Fibroblast of skin of abdomen (primary cell): ENCODE results near the gene SCMH1.
A peak's percentile ranks its signal among the peaks of the same experiment; 100 is the strongest.
"Not testable (repeated sequence)": the region's sequence is repeated elsewhere in the genome, so short reads cannot be mapped to it uniquely, and the experiment has no call there.

ENCODE experiments used
- DNase-seq: peaks from one replicate; pipeline ENCODE4 v3.0.0-alpha.2; 2013

Gene SCMH1

GRCh38 chr1:41207053-41207452 is 35.1 kb downstream of the SCMH1 start:
- not testable (repeated sequence) for DNase-seq

- no peak for DNase-seq
These were observed 41.4 kb downstream of the SCMH1 start for GRCh38 chr1:41200728-41201127.

- no peak for DNase-seq
These were observed 42.7 kb downstream of the SCMH1 start for GRCh38 chr1:41199375-41199774.

- peak; percentile 26 for DNase-seq
These were observed 49.5 kb downstream of the SCMH1 start for GRCh38 chr1:41192456-41193178.

GRCh38 chr1:41184446-41184845 is 57.7 kb downstream of the SCMH1 start:
- DNase-seq = no peak

GRCh38 chr1:41178230-41178629 is 63.9 kb downstream of the SCMH1 start:
- not testable (repeated sequence) for DNase-seq

- DNase-seq = peak; percentile 28
These were observed 66.6 kb downstream of the SCMH1 start for GRCh38 chr1:41175546-41175945.

GRCh38 chr1:41174170-41174569 is 67.9 kb downstream of the SCMH1 start:
- DNase-seq = no peak

- no peak for DNase-seq
These were observed 68.5 kb downstream of the SCMH1 start for GRCh38 chr1:41173651-41174050.

GRCh38 chr1:41171266-41171874 is 70.7 kb downstream of the SCMH1 start:
- no peak for DNase-seq

- DNase-seq = no peak
These were observed 72.3 kb downstream of the SCMH1 start for GRCh38 chr1:41169799-41170180.

GRCh38 chr1:41169066-41169798 is 72.9 kb downstream of the SCMH1 start:
- DNase-seq = no peak

GRCh38 chr1:41167667-41168066 is 74.4 kb downstream of the SCMH1 start:
- no peak for DNase-seq

GRCh38 chr1:41164727-41165126 is 77.4 kb downstream of the SCMH1 start:
- DNase-seq = no peak

GRCh38 chr1:41162441-41162840 is 79.7 kb downstream of the SCMH1 start:
- DNase-seq = no peak

- DNase-seq = no peak
These were observed 80.3 kb downstream of the SCMH1 start for GRCh38 chr1:41161846-41162245.

- no peak for DNase-seq
These were observed 81.5 kb downstream of the SCMH1 start for GRCh38 chr1:41160498-41161110.

- DNase-seq = no peak
These were observed 83.1 kb downstream of the SCMH1 start for GRCh38 chr1:41158966-41159365.

- DNase-seq = no peak
These were observed 83.8 kb downstream of the SCMH1 start for GRCh38 chr1:41158147-41158875.

- DNase-seq = no peak
These were observed 87.0 kb downstream of the SCMH1 start for GRCh38 chr1:41155105-41155504.

- no peak for DNase-seq
These were observed 88.3 kb downstream of the SCMH1 start for GRCh38 chr1:41153750-41154274.

GRCh38 chr1:41152622-41153044 is 89.5 kb downstream of the SCMH1 start:
- peak; percentile 97 for DNase-seq
